PC-9 (cell line): ENCODE results near the gene GREB1L. TPM values are rescaled to one million over a fixed set of nuclear protein-coding genes. Genes with fewer than 3 reads are reported as not detected.

Experiments used
- BruUV-seq: library from RNA; stranded (reverse); fragments of 400-500 nt; replicated peaks from 2 replicates; lab custom pipeline; 2021; lab: Mats Ljungman, UMichigan
- CTCF ChIA-PET: fragments of 300-600 bp; sonication (Branson Sonifier 250); formaldehyde crosslinking; loops from one replicate; lab custom pipeline; 2022; ENCODE audit warnings: antibody characterized with exemption; lab: Charles Lee
- POLR2A ChIA-PET: fragments of 300-600 bp; sonication (Branson Sonifier 250); formaldehyde crosslinking; loops from one replicate; lab custom pipeline; 2022; ENCODE audit warnings: antibody characterized with exemption; ENCODE audit not compliant: unreplicated experiment; lab: Charles Lee
- DNase-seq, 2 experiments: peaks; one replicate each; pipeline versions ENCODE4 v3.0.0 to v3.0.0-alpha.2; 2015 to 2022; ENCODE audit warnings: mixed read lengths in 1 of 2
- H2AFZ ChIP-seq: fragments of 200-600 bp; sonication (generic); 2 replicates; pipeline ENCODE4 v1.8.1; 2017; ENCODE audit warnings: antibody characterized with exemption
- H3F3A ChIP-seq: fragments of 200-600 bp; sonication (generic); 2 replicates; pipeline ENCODE4 v1.8.1; 2017; ENCODE audit warnings: antibody characterized with exemption, mild to moderate bottlenecking, low read depth; ENCODE audit not compliant: insufficient read depth
- H3K27ac ChIP-seq: fragments of 200-600 bp; sonication (generic); 2 replicates; pipeline ENCODE4 v1.6.1; 2016; ENCODE audit warnings: mixed run types
- H3K27me3 ChIP-seq: fragments of 200-600 bp; sonication (generic); 2 replicates; pipeline ENCODE4 v1.6.1; 2016; ENCODE audit warnings: low read depth, mixed run types; ENCODE audit not compliant: insufficient read depth
- H3K36me3 ChIP-seq: fragments of 200-600 bp; sonication (generic); 2 replicates; pipeline ENCODE4 v1.6.1; 2016; ENCODE audit warnings: low read depth, mixed run types
- H3K4me1 ChIP-seq: fragments of 200-600 bp; sonication (generic); replicated peaks from 2 replicates; pipeline ENCODE4 v1.6.1; 2016; ENCODE audit warnings: mixed run types; ENCODE audit not compliant: insufficient read depth
- H3K4me2 ChIP-seq: fragments of 200-600 bp; sonication (generic); 2 replicates; pipeline ENCODE4 v1.6.1; 2017; ENCODE audit warnings: mixed run types
- H3K4me3 ChIP-seq: fragments of 200-600 bp; sonication (generic); 2 replicates; pipeline ENCODE4 v1.6.1; 2016; ENCODE audit warnings: mixed run types
- H3K79me2 ChIP-seq: fragments of 200-600 bp; sonication (generic); 2 replicates; pipeline ENCODE4 v1.6.1; 2017; ENCODE audit warnings: low read depth, mixed run types
- H3K9me2 ChIP-seq: fragments of 200-600 bp; sonication (generic); 2 replicates; pipeline ENCODE4 v1.8.1; 2017; ENCODE audit warnings: mild to moderate bottlenecking; ENCODE audit not compliant: insufficient read depth
- H3K9me3 ChIP-seq: fragments of 200-600 bp; sonication (generic); 2 replicates; pipeline ENCODE4 v1.8.1; 2016; ENCODE audit warnings: low read depth; ENCODE audit not compliant: insufficient read depth
- H4K20me1 ChIP-seq: fragments of 200-600 bp; sonication (generic); 2 replicates; pipeline ENCODE4 v1.8.1; 2017; ENCODE audit not compliant: insufficient read depth
- EZH2 ChIP-seq: fragments of 200-600 bp; sonication (generic); IDR thresholded peaks from 2 replicates; pipeline ENCODE4 v1.8.0; 2017; ENCODE audit warnings: antibody characterized with exemption, low read depth
- intact Hi-C: fragments of 100-400 bp; cut with micrococcal nuclease; formaldehyde crosslinking; loops from one replicate; pipeline ENCODE4 v1.10.0; 2022; ENCODE audit not compliant: unreplicated experiment
- total RNA-seq: library from RNA; stranded (reverse); gene quantifications from 2 replicates; pipeline ENCODE4 v1.2.3, GENCODE V29; 2021
- TF ChIP-seq, protein P1 (sequence below): fragments of 200-600 bp; sonication (generic); conservative IDR thresholded peaks from 2 replicates; pipeline ENCODE4 v1.6.1; 2017; ENCODE audit warnings: mixed run types, antibody characterized with exemption, mild to moderate bottlenecking, moderate library complexity

GREB1L gene
- total RNA-seq, 1 experiment from 2014 or later = 6.0 TPM

DNA sequence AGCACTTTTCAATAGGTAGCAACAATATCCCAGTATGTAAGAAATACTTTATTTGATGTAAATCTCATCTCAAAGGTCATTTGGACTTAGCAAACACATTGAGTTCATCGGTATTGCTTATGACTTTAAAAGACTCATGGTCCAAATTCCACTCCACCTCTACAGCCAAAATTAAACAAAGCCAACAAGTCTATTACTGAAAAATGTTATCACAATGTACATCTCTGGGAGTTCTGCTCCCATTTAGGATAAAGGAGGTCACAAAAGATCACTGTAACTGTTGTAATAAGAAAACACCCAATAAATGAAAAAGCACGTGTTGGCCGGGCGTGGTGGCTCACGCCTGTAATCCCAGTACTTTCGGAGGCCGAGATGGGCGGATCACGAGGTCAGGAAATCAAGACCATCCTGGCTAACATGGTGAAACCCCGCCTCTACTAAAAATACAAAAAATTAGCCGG is 308.5 kb downstream of the GREB1L start:
- H3K27ac ChIP-seq = no peak overlapping the region
- H3K27me3 ChIP-seq = no peaks in the 10 kb centered on the region
- H3K79me2 ChIP-seq = no peaks in the 10 kb centered on the region
- intact Hi-C loops = no loop called here
- no peaks in the 10 kb centered on the region for H3K9me2 ChIP-seq
- no peaks in the 10 kb centered on the region for H3F3A ChIP-seq
- BruUV-seq = no TSS peak
- no peak overlapping the region for H2AFZ ChIP-seq
- ChIA-PET POLR2A (no interaction called here), CTCF (no interaction called here)
- no peak for TF ChIP-seq EZH2
- peaks cover 7% of the 10 kb centered on the region; the same call in 1 of the 2 replicates for H3K36me3 ChIP-seq
- no peak overlapping the region for H3K4me2 ChIP-seq
- H3K4me1 ChIP-seq = no peaks in the 10 kb centered on the region
- H4K20me1 ChIP-seq = no peaks in the 10 kb centered on the region
- H3K4me3 ChIP-seq = no peak overlapping the region
- DNase-seq = no peak
- no peaks in the 10 kb centered on the region for H3K9me3 ChIP-seq

DNA sequence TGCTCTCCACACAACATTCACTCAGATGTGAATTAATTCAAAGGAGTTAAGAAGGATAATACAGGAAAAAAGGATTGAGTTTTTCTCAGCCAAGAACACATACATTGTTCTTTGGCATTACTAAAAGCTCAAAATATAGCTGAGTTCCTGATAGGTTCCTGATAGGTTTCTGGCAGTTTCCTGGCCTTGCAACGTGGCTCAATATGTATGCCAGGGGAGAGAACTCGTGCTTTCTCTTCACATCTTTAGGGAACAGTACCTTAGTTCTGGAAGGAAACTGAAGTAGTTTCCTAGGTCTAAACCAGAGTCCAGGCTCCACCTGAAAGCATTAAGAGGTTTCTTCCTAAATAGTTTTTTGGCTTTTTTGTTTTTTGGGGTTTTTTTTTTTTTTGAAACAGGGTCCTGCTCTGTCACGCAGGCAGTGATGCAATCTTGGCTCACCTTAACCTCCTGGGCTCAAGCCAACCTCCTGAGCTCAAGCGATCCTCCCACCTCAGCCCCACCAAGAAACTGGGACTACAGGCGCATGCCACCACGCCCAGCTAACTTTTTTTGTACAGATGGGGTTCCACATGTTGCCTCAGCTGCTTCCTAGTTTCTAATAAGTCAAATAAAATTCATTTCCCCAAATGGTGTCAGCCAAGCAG is 315.7 kb downstream of the GREB1L start:
- ChIA-PET CTCF (no interaction called here), POLR2A (no interaction called here)
- no peaks in the 10 kb centered on the region for H4K20me1 ChIP-seq
- no peaks in the 10 kb centered on the region for H3F3A ChIP-seq
- no TSS peak for BruUV-seq
- no peaks in the 10 kb centered on the region for H3K4me1 ChIP-seq
- TF ChIP-seq, protein P1, sequence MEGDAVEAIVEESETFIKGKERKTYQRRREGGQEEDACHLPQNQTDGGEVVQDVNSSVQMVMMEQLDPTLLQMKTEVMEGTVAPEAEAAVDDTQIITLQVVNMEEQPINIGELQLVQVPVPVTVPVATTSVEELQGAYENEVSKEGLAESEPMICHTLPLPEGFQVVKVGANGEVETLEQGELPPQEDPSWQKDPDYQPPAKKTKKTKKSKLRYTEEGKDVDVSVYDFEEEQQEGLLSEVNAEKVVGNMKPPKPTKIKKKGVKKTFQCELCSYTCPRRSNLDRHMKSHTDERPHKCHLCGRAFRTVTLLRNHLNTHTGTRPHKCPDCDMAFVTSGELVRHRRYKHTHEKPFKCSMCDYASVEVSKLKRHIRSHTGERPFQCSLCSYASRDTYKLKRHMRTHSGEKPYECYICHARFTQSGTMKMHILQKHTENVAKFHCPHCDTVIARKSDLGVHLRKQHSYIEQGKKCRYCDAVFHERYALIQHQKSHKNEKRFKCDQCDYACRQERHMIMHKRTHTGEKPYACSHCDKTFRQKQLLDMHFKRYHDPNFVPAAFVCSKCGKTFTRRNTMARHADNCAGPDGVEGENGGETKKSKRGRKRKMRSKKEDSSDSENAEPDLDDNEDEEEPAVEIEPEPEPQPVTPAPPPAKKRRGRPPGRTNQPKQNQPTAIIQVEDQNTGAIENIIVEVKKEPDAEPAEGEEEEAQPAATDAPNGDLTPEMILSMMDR = no peak
- TF ChIP-seq EZH2 = no peak
- H3K36me3 ChIP-seq = no peaks in the 10 kb centered on the region
- no peak overlapping the region; the same call in 1 of the 2 replicates for H3K27ac ChIP-seq
- no peaks in the 10 kb centered on the region for H3K27me3 ChIP-seq
- H3K9me2 ChIP-seq = no peaks in the 10 kb centered on the region
- intact Hi-C loops = no loop called here
- H2AFZ ChIP-seq = no peak overlapping the region
- no peaks in the 10 kb centered on the region for H3K9me3 ChIP-seq
- H3K79me2 ChIP-seq = no peaks in the 10 kb centered on the region
- H3K4me2 ChIP-seq = no peak overlapping the region
- no peak for DNase-seq
- H3K4me3 ChIP-seq = no peak overlapping the region

DNA sequence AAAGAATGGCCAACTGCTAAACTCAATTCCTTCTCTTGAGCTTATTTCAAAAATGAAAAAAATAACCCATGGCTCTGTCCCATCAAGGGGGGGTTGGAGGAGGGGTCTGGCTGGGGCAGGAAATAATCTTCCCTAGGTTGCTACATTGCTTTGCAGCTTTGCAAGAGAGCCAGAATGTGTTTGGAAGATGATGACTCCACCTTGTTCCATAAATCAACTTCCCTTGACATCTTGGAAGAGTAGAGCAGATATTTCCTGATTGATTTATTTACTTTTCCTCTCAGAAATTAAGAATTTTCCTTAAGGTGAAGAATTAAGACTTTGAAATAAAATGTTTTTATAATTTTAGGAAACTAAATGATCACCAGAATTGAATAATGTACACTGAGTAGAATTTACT is 317.2 kb downstream of the GREB1L start:
- Histone ChIP-seq H3K27ac (no peak overlapping the region), H4K20me1 (no peaks in the 10 kb centered on the region), H3K4me3 (no peak overlapping the region), H3K4me2 (no peak overlapping the region), H3K4me1 (no peaks in the 10 kb centered on the region), H3F3A (no peaks in the 10 kb centered on the region), H2AFZ (no peak overlapping the region), H3K27me3 (no peaks in the 10 kb centered on the region), H3K9me2 (no peaks in the 10 kb centered on the region), H3K79me2 (no peaks in the 10 kb centered on the region), H3K36me3 (no peaks in the 10 kb centered on the region), H3K9me3 (no peaks in the 10 kb centered on the region)
- no TSS peak for BruUV-seq
- ChIA-PET CTCF (no interaction called here), POLR2A (no interaction called here)
- intact Hi-C loops = no loop called here
- TF ChIP-seq EZH2 = no peak
- TF ChIP-seq, protein P1 = no peak
- no peak for DNase-seq
